SK-N-MC (cell line): ENCODE measurements around the gene DPYD.

ENCODE experiments used
- FOXP2 ChIP-seq: optimal IDR thresholded peaks from 2 replicates; pipeline ENCODE3; 2011; ENCODE audit warnings: mild to moderate bottlenecking, moderate library complexity; ENCODE audit not compliant: insufficient read depth; ENCODE audit errors: extremely low read length, control extremely low read depth
- POLR2AphosphoS5 ChIP-seq: IDR thresholded peaks from 2 replicates; pipeline ENCODE4 v1.6.1; 2012; ENCODE audit warnings: mild to moderate bottlenecking, low read depth, low read length, borderline replicate concordance

DNA sequence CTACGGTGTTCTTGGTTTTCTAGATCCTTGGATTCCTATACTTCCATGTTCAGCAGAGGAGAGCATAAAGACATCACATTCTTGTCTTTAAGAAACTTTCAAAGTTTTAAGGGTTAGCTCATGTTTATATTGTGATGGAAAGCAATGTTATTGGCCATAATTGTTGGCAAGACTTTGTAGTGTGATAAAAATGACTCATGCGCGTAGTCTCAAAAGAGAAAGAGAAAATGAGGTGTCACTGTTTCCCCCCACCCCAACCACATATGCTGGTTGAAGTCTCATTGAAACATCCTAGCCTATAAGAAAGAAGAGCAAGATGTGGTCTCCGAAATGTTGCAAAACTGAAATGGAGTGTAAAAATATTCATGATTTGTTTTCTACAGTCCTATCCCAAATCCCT lies 850.5 kb downstream of the DPYD start:
- TF ChIP-seq POLR2AphosphoS5 (no peak), FOXP2 (no peak)
